ENCODE data around the gene MRS2.

MRS2 gene, protein sequence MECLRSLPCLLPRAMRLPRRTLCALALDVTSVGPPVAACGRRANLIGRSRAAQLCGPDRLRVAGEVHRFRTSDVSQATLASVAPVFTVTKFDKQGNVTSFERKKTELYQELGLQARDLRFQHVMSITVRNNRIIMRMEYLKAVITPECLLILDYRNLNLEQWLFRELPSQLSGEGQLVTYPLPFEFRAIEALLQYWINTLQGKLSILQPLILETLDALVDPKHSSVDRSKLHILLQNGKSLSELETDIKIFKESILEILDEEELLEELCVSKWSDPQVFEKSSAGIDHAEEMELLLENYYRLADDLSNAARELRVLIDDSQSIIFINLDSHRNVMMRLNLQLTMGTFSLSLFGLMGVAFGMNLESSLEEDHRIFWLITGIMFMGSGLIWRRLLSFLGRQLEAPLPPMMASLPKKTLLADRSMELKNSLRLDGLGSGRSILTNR

GRCh38 chr6:24402697-24403500 lies at the start of gene MRS2:
MRS2 (plus strand) TSS chr6:24402936; CDS start chr6:24403047, 111 bp downstream.
- DNase-seq (ENCODE audit: low read depth): peak; percentile 73
- H3K4me3 ChIP-seq (ENCODE audit: low read depth, low read length): peak within 1 kb of the TSS; percentile 88
- TF ChIP-seq, protein P1, sequence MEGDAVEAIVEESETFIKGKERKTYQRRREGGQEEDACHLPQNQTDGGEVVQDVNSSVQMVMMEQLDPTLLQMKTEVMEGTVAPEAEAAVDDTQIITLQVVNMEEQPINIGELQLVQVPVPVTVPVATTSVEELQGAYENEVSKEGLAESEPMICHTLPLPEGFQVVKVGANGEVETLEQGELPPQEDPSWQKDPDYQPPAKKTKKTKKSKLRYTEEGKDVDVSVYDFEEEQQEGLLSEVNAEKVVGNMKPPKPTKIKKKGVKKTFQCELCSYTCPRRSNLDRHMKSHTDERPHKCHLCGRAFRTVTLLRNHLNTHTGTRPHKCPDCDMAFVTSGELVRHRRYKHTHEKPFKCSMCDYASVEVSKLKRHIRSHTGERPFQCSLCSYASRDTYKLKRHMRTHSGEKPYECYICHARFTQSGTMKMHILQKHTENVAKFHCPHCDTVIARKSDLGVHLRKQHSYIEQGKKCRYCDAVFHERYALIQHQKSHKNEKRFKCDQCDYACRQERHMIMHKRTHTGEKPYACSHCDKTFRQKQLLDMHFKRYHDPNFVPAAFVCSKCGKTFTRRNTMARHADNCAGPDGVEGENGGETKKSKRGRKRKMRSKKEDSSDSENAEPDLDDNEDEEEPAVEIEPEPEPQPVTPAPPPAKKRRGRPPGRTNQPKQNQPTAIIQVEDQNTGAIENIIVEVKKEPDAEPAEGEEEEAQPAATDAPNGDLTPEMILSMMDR (IDR thresholded peaks at IDR 0.05; ENCODE audit: low read depth, low read length, missing control alignments): no peak

DNA sequence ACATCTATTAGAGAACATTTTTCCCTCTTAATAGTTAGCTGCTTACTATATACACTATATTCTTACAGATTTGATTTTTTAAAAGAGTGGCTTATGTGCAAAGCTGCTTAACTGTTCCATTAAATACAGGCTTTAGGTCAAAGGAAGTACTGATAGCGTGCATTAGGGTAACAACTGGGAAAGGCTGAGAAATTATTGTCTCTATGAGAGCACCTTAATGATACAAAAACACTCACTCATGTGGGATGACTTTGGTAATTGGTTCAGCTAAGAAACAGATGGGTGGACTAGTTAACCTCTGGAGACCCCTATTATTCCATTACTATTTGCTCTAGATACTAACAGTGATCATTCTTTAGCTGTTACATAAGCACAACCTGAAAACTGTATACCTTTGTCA lies 48.9 kb upstream of the MRS2 start:
- no peak overlapping the region for H3K4me3 ChIP-seq (ENCODE audit: low read depth, low read length)
- TF ChIP-seq, protein P1 (IDR thresholded peaks at IDR 0.05; ENCODE audit: low read depth, low read length, missing control alignments): no peak
- DNase-seq (ENCODE audit: low read depth): no peak

- H3K4me3 ChIP-seq (ENCODE audit: low read depth, low read length): no peak overlapping the region
- no peak for DNase-seq (ENCODE audit: low read depth)
- TF ChIP-seq, protein P1 (IDR thresholded peaks at IDR 0.05; ENCODE audit: low read depth, low read length, missing control alignments): no peak
Observed at GRCh38 chr6:24355393-24355792, 47.3 kb upstream of the MRS2 start.

GRCh38 chr6:24356310-24356973 lies 46.3 kb upstream of the MRS2 start:
- no peak overlapping the region for H3K4me3 ChIP-seq (ENCODE audit: low read depth, low read length)

DNA sequence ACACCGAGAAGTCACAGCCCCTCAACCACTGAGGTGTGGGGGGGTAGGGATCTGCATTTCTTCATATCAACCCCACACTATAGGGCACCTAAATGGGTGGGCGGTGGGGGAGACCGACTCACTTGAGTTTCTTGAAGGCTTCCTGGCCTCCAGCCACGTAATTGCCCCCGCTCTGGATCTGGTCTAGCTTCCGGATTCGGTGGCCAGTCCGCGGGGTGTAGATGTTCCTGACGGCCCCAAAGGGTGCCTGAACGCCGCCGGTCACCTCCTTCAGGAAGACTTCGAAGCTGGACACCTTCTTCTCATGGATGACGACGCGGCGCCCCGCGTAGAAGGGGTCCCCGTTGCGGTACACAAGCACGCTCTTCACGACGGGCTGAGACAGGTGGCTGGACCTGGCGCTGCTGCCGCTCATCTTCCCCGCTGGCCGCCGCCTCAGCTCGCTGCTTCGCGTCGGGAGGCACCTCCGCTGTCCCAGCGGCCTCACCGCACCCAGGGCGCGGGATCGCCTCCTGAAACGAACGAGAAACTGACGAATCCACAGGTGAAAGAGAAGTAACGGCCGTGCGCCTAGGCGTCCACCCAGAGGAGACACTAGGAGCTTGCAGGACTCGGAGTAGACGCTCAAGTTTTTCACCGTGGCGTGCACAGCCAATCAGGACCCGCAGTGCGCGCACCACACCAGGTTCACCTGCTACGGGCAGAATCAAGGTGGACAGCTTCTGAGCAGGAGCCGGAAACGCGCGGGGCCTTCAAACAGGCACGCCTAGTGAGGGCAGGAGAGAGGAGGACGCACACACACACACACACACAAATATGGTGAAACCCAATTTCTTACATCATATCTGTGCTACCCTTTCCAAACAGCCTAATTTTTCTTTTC lies 45.2 kb upstream of the MRS2 start, which contains the start of gene DCDC2:
Gene DCDC2, minus strand, starts transcription at position 724 of the 883 bp plus-strand sequence. Its CDS starts 309 bp downstream, at position 415.
- no peak for DNase-seq (ENCODE audit: low read depth)
- TF ChIP-seq, protein P1 (IDR thresholded peaks at IDR 0.05; ENCODE audit: low read depth, low read length, missing control alignments): no peak
- peak within 1 kb of the TSS; percentile 4 for H3K4me3 ChIP-seq (ENCODE audit: low read depth, low read length)

More at GRCh38 chr6:24356310-24356973, 46.3 kb upstream of the MRS2 start:
- TF ChIP-seq, protein P1 (IDR thresholded peaks at IDR 0.05; ENCODE audit: low read depth, low read length, missing control alignments): no peak
- no peak for DNase-seq (ENCODE audit: low read depth)

Data from GM12864 (cell line).